GM23338 (cell line): ENCODE results near the gene EFR3B. TPM values are rescaled to one million over a fixed set of nuclear protein-coding genes. Genes with fewer than 3 reads are reported as not detected.

ENCODE experiments used
- ATAC-seq: fragments of 200-7000 bp; cut with Tn5 transposase; 3 replicates; pipeline ENCODE4 v1.9.1; 2020
- DNase-seq: peaks from one replicate; pipeline ENCODE4 v3.0.0-alpha.2; 2015; ENCODE audit warnings: low spot score
- H2AFZ ChIP-seq: fragments of 200-600 bp; sonication (generic); 2 replicates; pipeline ENCODE4 v1.8.0; 2016; ENCODE audit warnings: antibody characterized with exemption, mild to moderate bottlenecking, moderate library complexity
- H3F3A ChIP-seq: fragments of 200-600 bp; sonication (generic); replicated peaks from 2 replicates; pipeline ENCODE4 v1.8.0; 2017; ENCODE audit warnings: antibody characterized with exemption, mixed run types, low read depth
- H3K27ac ChIP-seq: fragments of 200-600 bp; sonication (generic); 2 replicates; pipeline ENCODE4 v1.6.1; 2016; ENCODE audit warnings: low read depth
- H3K27me3 ChIP-seq: fragments of 200-600 bp; sonication (generic); 2 replicates; pipeline ENCODE4 v1.8.0; 2016; ENCODE audit warnings: mild to moderate bottlenecking, mixed run types, moderate library complexity; ENCODE audit not compliant: insufficient read depth
- H3K36me3 ChIP-seq: fragments of 200-600 bp; sonication (generic); 2 replicates; pipeline ENCODE4 v1.8.0; 2016; ENCODE audit warnings: mild to moderate bottlenecking; ENCODE audit not compliant: insufficient read depth
- H3K4me1 ChIP-seq: fragments of 200-600 bp; sonication (generic); 2 replicates; pipeline ENCODE4 v1.8.0; 2016; ENCODE audit warnings: mild to moderate bottlenecking, moderate library complexity; ENCODE audit not compliant: insufficient read depth
- H3K4me2 ChIP-seq: fragments of 200-600 bp; sonication (generic); 2 replicates; pipeline ENCODE4 v1.7.1; 2017; ENCODE audit warnings: mixed run types
- H3K4me3 ChIP-seq: fragments of 200-600 bp; sonication (generic); 2 replicates; pipeline ENCODE4 v1.6.1; 2016; ENCODE audit warnings: mixed run types
- H3K79me2 ChIP-seq: fragments of 200-600 bp; sonication (generic); replicated peaks from 2 replicates; pipeline ENCODE4 v1.8.0; 2017; ENCODE audit warnings: mild to moderate bottlenecking; ENCODE audit not compliant: insufficient read depth
- H3K9me2 ChIP-seq: fragments of 200-600 bp; sonication (generic); 2 replicates; pipeline ENCODE4 v1.8.0; 2017; ENCODE audit not compliant: insufficient read depth
- H4K20me1 ChIP-seq: fragments of 200-600 bp; sonication (generic); replicated peaks from 2 replicates; pipeline ENCODE4 v1.8.0; 2017; ENCODE audit warnings: mild to moderate bottlenecking; ENCODE audit not compliant: insufficient read depth
- H3K27ac Mint-ChIP-seq: 2 replicates; pipeline ENCODE4 v1.8.0; 2020; ENCODE audit warnings: inconsistent platforms, mild to moderate bottlenecking, moderate library complexity, mixed read lengths
- H3K27me3 Mint-ChIP-seq: 3 replicates; pipeline ENCODE4 v1.8.0; 2022; ENCODE audit warnings: low read depth, mild to moderate bottlenecking, moderate library complexity, mixed read lengths, inconsistent platforms; ENCODE audit not compliant: insufficient read depth, poor library complexity
- H3K36me3 Mint-ChIP-seq: 3 replicates; pipeline ENCODE4 v1.8.0; 2021; ENCODE audit warnings: low read depth, mild to moderate bottlenecking, inconsistent platforms, moderate library complexity, mixed read lengths
- H3K4me1 Mint-ChIP-seq: 3 replicates; pipeline ENCODE4 v1.8.0; 2020; ENCODE audit warnings: mild to moderate bottlenecking, inconsistent platforms, mixed read lengths
- H3K4me3 Mint-ChIP-seq: 3 replicates; pipeline ENCODE4 v1.8.0; 2021; ENCODE audit warnings: moderate library complexity, mild to moderate bottlenecking, inconsistent platforms, mixed read lengths
- H3K9me3 Mint-ChIP-seq: 3 replicates; pipeline ENCODE4 v1.8.0; 2020; ENCODE audit warnings: moderate library complexity, mild to moderate bottlenecking, inconsistent platforms, mixed read lengths
- CREB1 ChIP-seq: fragments of 250-450 bp; sonication (Bioruptor Pico); IDR thresholded peaks from 2 replicates; pipeline ENCODE4 v1.5.0; 2020; ENCODE audit warnings: low read depth, mild to moderate bottlenecking, moderate library complexity
- CTCF ChIP-seq, 2 experiments: fragments of 200-600 bp in 1 of 2; sonication (generic) in 1 of 2; conservative IDR thresholded peaks; 2 replicates each; pipeline versions ENCODE4 v1.5.1 to v1.6.1; 2016 to 2017; ENCODE audit warnings: antibody characterized with exemption in 2 of 2, low read depth in 2 of 2, mild to moderate bottlenecking in 2 of 2, moderate library complexity in 1 of 2
- ETS1 ChIP-seq: IDR thresholded peaks from 2 replicates; pipeline ENCODE4 v1.6.1; 2016; ENCODE audit warnings: antibody characterized with exemption
- EZH2 ChIP-seq: fragments of 200-600 bp; sonication (generic); IDR thresholded peaks from one replicate; pipeline ENCODE4 v1.8.0; 2017; ENCODE audit warnings: antibody characterized with exemption, mild to moderate bottlenecking, low read depth; ENCODE audit not compliant: unreplicated experiment
- EZH2phosphoT487 ChIP-seq: fragments of 200-600 bp; sonication (generic); IDR thresholded peaks from one replicate; pipeline ENCODE4 v1.8.1; 2018; ENCODE audit warnings: antibody characterized with exemption; ENCODE audit not compliant: unreplicated experiment
- REST ChIP-seq: IDR thresholded peaks from one replicate; pipeline ENCODE4 v1.6.1; 2018; ENCODE audit warnings: antibody characterized with exemption; ENCODE audit not compliant: unreplicated experiment
- ZNF114 ChIP-seq: fragments of 250-450 bp; sonication (Bioruptor Pico); IDR thresholded peaks from 2 replicates; pipeline ENCODE4 v1.5.0; 2020; ENCODE audit warnings: mild to moderate bottlenecking, moderate library complexity
- polyA plus RNA-seq: library from polyadenylated mRNA; unstranded; fragments of >200 nt; fragmentation: Nextera tagmentation; extraction: Ambion mirVana; gene quantifications from 2 replicates; pipeline ENCODE4 v1.2.1, GENCODE V29; 2016
- total RNA-seq: library from RNA; depleted of rRNA; stranded (reverse); fragments of >200 nt; shearing (Covaris generic); gene quantifications from 2 replicates; pipeline ENCODE4 v1.2.3, GENCODE V29; 2014

The EFR3B gene
- total and polyA plus RNA-seq, 2 experiments from 2014 or later = 3.3 to 10.7 TPM

- no peaks in the 10 kb centered on the region for H3F3A ChIP-seq
- no peak overlapping the region for H3K27ac ChIP-seq
- peaks cover 8% of the 10 kb centered on the region; the same call in 1 of the 2 replicates for H3K4me1 ChIP-seq
- H3K27me3 Mint-ChIP-seq = peaks cover 55% of the 10 kb centered on the region
- H3K4me2 ChIP-seq = no peak overlapping the region
- TF ChIP-seq EZH2phosphoT487 (no peak), REST (no peak), ZNF114 (CRISPR knock-in tag) (no peak), CTCF (conservative IDR thresholded peaks at IDR 0.05; ENCODE audit: low read depth in 2 of 2) (peak; percentile 48 to 86)
- H4K20me1 ChIP-seq = no peaks in the 10 kb centered on the region
- H3K4me3 Mint-ChIP-seq = no peak overlapping the region; the same call in 2 of the 3 replicates
- H3K4me3 ChIP-seq = no peak overlapping the region
- H2AFZ ChIP-seq = no peak overlapping the region
- peak; percentile 75 for DNase-seq
- no peaks in the 10 kb centered on the region; the same call in 2 of the 3 replicates for H3K9me3 Mint-ChIP-seq
- H3K79me2 ChIP-seq = no peaks in the 10 kb centered on the region
- peaks cover 10% of the 10 kb centered on the region for H3K4me1 Mint-ChIP-seq
- H3K36me3 Mint-ChIP-seq = no peaks in the 10 kb centered on the region; the same call in 2 of the 3 replicates
- no peak overlapping the region for H3K27ac Mint-ChIP-seq
- H3K27me3 ChIP-seq = peaks cover 60% of the 10 kb centered on the region
- ATAC-seq = peak; percentile 56
- no peaks in the 10 kb centered on the region for H3K36me3 ChIP-seq
- no peaks in the 10 kb centered on the region for H3K9me2 ChIP-seq
Observed at GRCh38 chr2:25165992-25166875, 124.4 kb downstream of the EFR3B start.

GRCh38 chr2:25168256-25169072, 126.6 kb downstream of the EFR3B start, which contains the start of gene POMC:
Gene POMC, minus strand, starts transcription at chr2:25168580. Its CDS starts 3,808 bp downstream, at chr2:25164772.
- Histone ChIP-seq H3K9me2 (no peaks in the 10 kb centered on the region), H3K27me3 (peaks cover 61% of the 10 kb centered on the region), H3K36me3 (no peaks in the 10 kb centered on the region), H3K4me3 (peak within 1 kb of the TSS; percentile 75), H3K79me2 (no peaks in the 10 kb centered on the region), H3K4me2 (peak within 1 kb of the TSS; percentile 87), H4K20me1 (no peaks in the 10 kb centered on the region), H3K27ac (no peak within 1 kb of the TSS), H2AFZ (peak within 1 kb of the TSS; percentile 97), H3F3A (no peaks in the 10 kb centered on the region), H3K4me1 (peaks cover 8% of the 10 kb centered on the region; the same call in 1 of the 2 replicates)
- ATAC-seq (peak; percentile 76), DNase-seq (peak; percentile 78)
- Mint-ChIP-seq H3K27ac (no peak within 1 kb of the TSS), H3K27me3 (peaks cover 55% of the 10 kb centered on the region), H3K4me3 (peak within 1 kb of the TSS; percentile 76), H3K9me3 (no peaks in the 10 kb centered on the region; the same call in 2 of the 3 replicates), H3K36me3 (no peaks in the 10 kb centered on the region; the same call in 2 of the 3 replicates), H3K4me1 (peaks cover 10% of the 10 kb centered on the region)
- no peak for TF ChIP-seq REST
- TF ChIP-seq EZH2 = peak; percentile 47
- TF ChIP-seq ETS1 = no peak
- no peak for TF ChIP-seq CREB1
